SK-N-MC (cell line): ENCODE measurements around the gene NXF1.

ENCODE experiments used
- EZH2 ChIP-seq: fragments of 200-600 bp; sonication (generic); IDR thresholded peaks from one replicate; pipeline ENCODE4 v1.6.1; 2017; ENCODE audit warnings: antibody characterized with exemption
- FOXP2 ChIP-seq: optimal IDR thresholded peaks from 2 replicates; pipeline ENCODE3; 2011; ENCODE audit warnings: mild to moderate bottlenecking, moderate library complexity; ENCODE audit not compliant: insufficient read depth; ENCODE audit errors: extremely low read length, control extremely low read depth
- POLR2AphosphoS5 ChIP-seq: IDR thresholded peaks from 2 replicates; pipeline ENCODE4 v1.6.1; 2012; ENCODE audit warnings: mild to moderate bottlenecking, low read depth, low read length, borderline replicate concordance

DNA sequence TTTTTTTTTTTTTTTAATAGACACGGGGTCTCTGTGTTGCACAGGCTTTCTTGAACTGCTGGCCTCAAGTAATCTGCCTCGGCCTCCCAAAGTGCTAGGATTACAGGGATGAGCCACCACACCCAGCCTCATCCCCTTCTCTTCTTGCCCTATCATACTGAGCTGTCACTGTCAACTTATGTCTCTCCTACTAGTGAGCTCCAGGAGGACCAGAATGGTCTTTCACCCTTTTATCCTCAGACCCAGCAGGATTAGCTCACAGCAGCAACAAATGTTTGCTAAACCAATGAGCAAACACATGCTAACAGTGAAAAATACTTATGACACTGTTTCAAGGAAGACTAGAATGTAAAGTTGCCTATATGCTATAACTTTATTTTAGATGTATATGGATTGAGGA lies 6.4 kb upstream of the NXF1 start:
- TF ChIP-seq EZH2 = no peak
- no peak for TF ChIP-seq POLR2AphosphoS5
- no peak for TF ChIP-seq FOXP2
